Keratinocyte (primary cell): ENCODE measurements around the gene PNCK.

Source experiments
- EZH2 ChIP-seq: IDR thresholded peaks from one replicate; pipeline ENCODE4 v1.6.1; 2012; ENCODE audit warnings: inconsistent platforms, mild to moderate bottlenecking, low read length, moderate library complexity
- TF ChIP-seq, protein P1 (sequence below), 3 experiments: IDR thresholded peaks in 1 of 3; conservative IDR thresholded peaks in 1 of 3; optimal IDR thresholded peaks in 1 of 3; 2 replicates in 2 of 3; 3 replicates in 1 of 3; pipeline versions ENCODE3 to v1.5.1; 2011; ENCODE audit warnings: low read length in 3 of 3, mild to moderate bottlenecking in 3 of 3, moderate library complexity in 2 of 3, control low read depth in 1 of 3, inconsistent platforms in 1 of 3; ENCODE audit not compliant: insufficient read depth in 2 of 3; ENCODE audit errors: extremely low read depth in 1 of 3

- TF ChIP-seq, protein P1, sequence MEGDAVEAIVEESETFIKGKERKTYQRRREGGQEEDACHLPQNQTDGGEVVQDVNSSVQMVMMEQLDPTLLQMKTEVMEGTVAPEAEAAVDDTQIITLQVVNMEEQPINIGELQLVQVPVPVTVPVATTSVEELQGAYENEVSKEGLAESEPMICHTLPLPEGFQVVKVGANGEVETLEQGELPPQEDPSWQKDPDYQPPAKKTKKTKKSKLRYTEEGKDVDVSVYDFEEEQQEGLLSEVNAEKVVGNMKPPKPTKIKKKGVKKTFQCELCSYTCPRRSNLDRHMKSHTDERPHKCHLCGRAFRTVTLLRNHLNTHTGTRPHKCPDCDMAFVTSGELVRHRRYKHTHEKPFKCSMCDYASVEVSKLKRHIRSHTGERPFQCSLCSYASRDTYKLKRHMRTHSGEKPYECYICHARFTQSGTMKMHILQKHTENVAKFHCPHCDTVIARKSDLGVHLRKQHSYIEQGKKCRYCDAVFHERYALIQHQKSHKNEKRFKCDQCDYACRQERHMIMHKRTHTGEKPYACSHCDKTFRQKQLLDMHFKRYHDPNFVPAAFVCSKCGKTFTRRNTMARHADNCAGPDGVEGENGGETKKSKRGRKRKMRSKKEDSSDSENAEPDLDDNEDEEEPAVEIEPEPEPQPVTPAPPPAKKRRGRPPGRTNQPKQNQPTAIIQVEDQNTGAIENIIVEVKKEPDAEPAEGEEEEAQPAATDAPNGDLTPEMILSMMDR (optimal IDR thresholded peaks at IDR 0.05 in 1 of 3, IDR thresholded peaks at IDR 0.05 in 1 of 3, conservative IDR thresholded peaks at IDR 0.05 in 1 of 3; ENCODE audit: extremely low read depth in 1 of 3, insufficient read depth in 2 of 3, low read length in 3 of 3): no peak
- no peak for TF ChIP-seq EZH2
Measured at GRCh38 chrX:153644356-153645125, 29.1 kb downstream of the PNCK start.
